PC-3 (cell line): ENCODE measurements around the gene NOL4L. TPM values are rescaled to one million over a fixed set of nuclear protein-coding genes. Genes with fewer than 3 reads are reported as not detected.

Experiments
- ATAC-seq: fragments of 200-7000 bp; cut with Tn5 transposase; 2 replicates; pipeline ENCODE4 v1.9.1; 2020; ENCODE audit warnings: mild to moderate bottlenecking, moderate library complexity
- Bru-seq: library from RNA; stranded (reverse); fragments of 400-500 nt; gene quantifications from one replicate; lab custom pipeline; 2021; lab: Mats Ljungman, UMichigan
- BruChase-seq, 2 experiments: library from RNA; stranded (reverse); fragments of 400-500 nt; gene quantifications; one replicate each; lab custom pipeline; 2021; lab: Mats Ljungman, UMichigan
- BruUV-seq: library from RNA; stranded (reverse); fragments of 400-500 nt; replicated peaks from 2 replicates; lab custom pipeline; 2021; lab: Mats Ljungman, UMichigan
- CTCF ChIA-PET: fragments of 300-600 bp; sonication (Branson Sonifier 250); formaldehyde crosslinking; loops from one replicate; lab custom pipeline; 2022; ENCODE audit warnings: antibody characterized with exemption; lab: Charles Lee
- POLR2A ChIA-PET: fragments of 300-600 bp; sonication (Branson Sonifier 250); formaldehyde crosslinking; loops from one replicate; lab custom pipeline; 2022; ENCODE audit warnings: antibody characterized with exemption; ENCODE audit not compliant: unreplicated experiment; lab: Charles Lee
- DNase-seq: peaks from one replicate; pipeline ENCODE4 v3.0.0-alpha.2; 2015
- H2AFZ ChIP-seq: fragments of 300-600 bp; sonication (generic); 2 replicates; pipeline ENCODE4 v1.6.0; 2016; ENCODE audit warnings: antibody characterized with exemption, low read length
- H3F3A ChIP-seq: fragments of 300-600 bp; sonication (generic); one replicate; pipeline ENCODE4 v1.6.0; 2017; ENCODE audit warnings: antibody characterized with exemption, low read length, control low read depth, mild to moderate bottlenecking; ENCODE audit not compliant: unreplicated experiment
- H3K27ac ChIP-seq: fragments of 300-600 bp; sonication (generic); 2 replicates; pipeline ENCODE4 v1.5.1; 2016; ENCODE audit warnings: mild to moderate bottlenecking, low read length
- H3K27me3 ChIP-seq: fragments of 300-600 bp; sonication (generic); 2 replicates; pipeline ENCODE4 v1.6.1; 2016; ENCODE audit warnings: low read length, mixed read lengths
- H3K36me3 ChIP-seq: fragments of 300-600 bp; sonication (generic); 2 replicates; pipeline ENCODE4 v1.6.1; 2016; ENCODE audit warnings: low read depth, mixed run types, low read length, mixed read lengths
- H3K4me1 ChIP-seq: fragments of 300-600 bp; sonication (generic); 2 replicates; pipeline ENCODE4 v1.5.1; 2016; ENCODE audit warnings: low read length; ENCODE audit not compliant: insufficient read depth
- H3K4me2 ChIP-seq: fragments of 300-600 bp; sonication (generic); 2 replicates; pipeline ENCODE4 v1.6.0; 2016; ENCODE audit warnings: low read length
- H3K4me3 ChIP-seq: fragments of 300-600 bp; sonication (generic); 2 replicates; pipeline ENCODE4 v1.5.1; 2016; ENCODE audit warnings: mild to moderate bottlenecking, low read length, mixed read lengths
- H3K79me2 ChIP-seq: fragments of 300-600 bp; sonication (generic); 2 replicates; pipeline ENCODE4 v1.6.1; 2017; ENCODE audit warnings: low read length, mixed read lengths
- H3K9ac ChIP-seq: fragments of 300-600 bp; sonication (generic); 2 replicates; pipeline ENCODE4 v1.6.0; 2016; ENCODE audit warnings: mild to moderate bottlenecking, low read length
- H3K9me2 ChIP-seq: fragments of 300-600 bp; sonication (generic); replicated peaks from 2 replicates; pipeline ENCODE4 v1.6.1; 2016; ENCODE audit warnings: mixed run types, low read length, mixed read lengths
- H3K9me3 ChIP-seq: fragments of 300-600 bp; sonication (generic); 2 replicates; pipeline ENCODE4 v1.6.1; 2016; ENCODE audit warnings: low read length, mixed read lengths
- H4K20me1 ChIP-seq: fragments of 300-600 bp; sonication (generic); 2 replicates; pipeline ENCODE4 v1.6.1; 2016; ENCODE audit warnings: low read length, mixed read lengths
- EZH2 ChIP-seq: fragments of 300-600 bp; sonication (generic); IDR thresholded peaks from one replicate; pipeline ENCODE4 v1.6.1; 2017; ENCODE audit warnings: antibody characterized with exemption, mild to moderate bottlenecking, low read length; ENCODE audit not compliant: unreplicated experiment
- EZH2phosphoT487 ChIP-seq: fragments of 300-600 bp; sonication (generic); IDR thresholded peaks from 2 replicates; pipeline ENCODE4 v1.6.1; 2018; ENCODE audit warnings: mild to moderate bottlenecking, antibody characterized with exemption, low read length, borderline replicate concordance
- intact Hi-C: fragments of 100-400 bp; cut with micrococcal nuclease; formaldehyde crosslinking; loops from 2 replicates; pipeline ENCODE4 v1.9.0; 2023
- long read RNA-seq: library from polyadenylated mRNA; unstranded; transcript quantifications from one replicate; pipeline ENCODE4 v2.0.0, GENCODE V29; 2021; ENCODE audit not compliant: unreplicated experiment
- total RNA-seq: library from RNA; depleted of rRNA; stranded (reverse); fragments of >200 nt; gene quantifications from 2 replicates; pipeline ENCODE4 v1.2.3, GENCODE V29; 2014; rRNA removed
- TF ChIP-seq, protein P1 (sequence below): fragments of 300-600 bp; sonication (generic); conservative IDR thresholded peaks from 2 replicates; pipeline ENCODE4 v1.5.1; 2017; ENCODE audit warnings: antibody characterized with exemption, low read depth, mild to moderate bottlenecking, low read length

NOL4L gene, protein sequence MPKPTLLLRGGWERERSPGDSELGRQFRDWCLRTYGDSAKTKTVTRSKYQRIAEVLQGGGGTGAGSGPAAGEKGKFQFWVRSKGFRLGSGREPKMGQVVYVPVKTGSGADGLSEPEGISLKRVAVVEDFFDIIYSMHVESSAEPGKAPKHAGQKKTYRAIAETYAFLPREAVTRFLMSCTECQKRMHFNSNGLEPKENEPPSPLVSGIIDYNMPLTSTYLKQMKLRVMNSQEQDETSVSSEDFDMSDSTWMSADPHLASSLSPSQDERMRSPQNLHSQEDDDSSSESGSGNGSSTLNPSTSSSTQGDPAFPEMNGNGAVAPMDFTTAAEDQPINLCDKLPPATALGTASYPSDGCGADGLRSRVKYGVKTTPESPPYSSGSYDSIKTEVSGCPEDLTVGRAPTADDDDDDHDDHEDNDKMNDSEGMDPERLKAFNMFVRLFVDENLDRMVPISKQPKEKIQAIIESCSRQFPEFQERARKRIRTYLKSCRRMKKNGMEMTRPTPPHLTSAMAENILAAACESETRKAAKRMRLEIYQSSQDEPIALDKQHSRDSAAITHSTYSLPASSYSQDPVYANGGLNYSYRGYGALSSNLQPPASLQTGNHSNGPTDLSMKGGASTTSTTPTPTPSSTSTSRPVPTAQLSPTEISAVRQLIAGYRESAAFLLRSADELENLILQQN
- total RNA-seq (5.4 and 7.3 TPM in 2 replicates), Bru-seq, nascent RNA (percentile 43 among the genes with signal in this experiment), BruChase-seq, experiment 1, labeled RNA remaining after a 6-hour chase (percentile 45 among the genes with signal in this experiment), BruChase-seq, experiment 2, labeled RNA remaining after a 2-hour chase (percentile 48 among the genes with signal in this experiment)
- long read RNA-seq, full-length matches to known transcripts: 2 of 36 reads
- long read RNA-seq, partial matches to known transcripts: 2 of 36 reads
- long read RNA-seq, other reads (novel, unspliced or antisense): 32 of 36 reads

DNA sequence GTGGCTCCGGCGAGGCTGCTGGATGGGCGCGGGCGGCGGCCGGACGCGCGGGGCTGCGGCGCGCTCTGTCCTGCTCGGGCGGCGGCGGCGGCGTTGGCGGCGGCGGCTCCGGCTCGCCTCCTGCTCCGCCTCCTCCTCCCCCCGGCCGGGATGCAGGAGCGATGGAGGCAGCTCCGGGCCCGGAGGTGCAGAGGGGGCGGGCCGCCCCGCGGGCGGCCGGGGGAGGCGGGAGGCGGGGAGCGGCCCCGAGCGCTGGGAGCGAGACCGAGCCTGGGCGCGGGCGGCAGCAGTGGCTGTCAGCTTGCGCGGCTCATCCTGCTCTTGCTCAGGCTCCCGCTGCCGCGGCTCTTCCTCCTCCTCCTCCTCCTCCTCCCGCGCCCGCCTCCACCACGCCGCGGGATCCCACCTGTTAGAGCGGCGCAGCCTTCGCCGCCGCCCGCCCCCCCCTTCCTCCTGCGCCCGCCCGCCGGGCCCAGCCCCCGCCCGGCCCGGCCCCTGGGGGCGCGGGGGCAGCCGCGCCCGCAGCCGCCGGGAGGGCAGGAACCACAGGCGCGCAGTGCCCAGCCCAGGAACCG, at the start of gene NOL4L:
NOL4L (minus strand) TSS at position 323 of the 575 bp plus-strand sequence. CDS start 443 bp downstream, outside the sequence.
- intact Hi-C loops: no loop called here
- H3K4me1 ChIP-seq: peaks cover 11% of the 10 kb centered on the region
- DNase-seq: peak; percentile 6
- peak within 1 kb of the TSS; percentile 94 for H3K4me2 ChIP-seq
- peak within 1 kb of the TSS; percentile 73 for H3K4me3 ChIP-seq
- no peaks in the 10 kb centered on the region for H4K20me1 ChIP-seq
- TF ChIP-seq, protein P1, sequence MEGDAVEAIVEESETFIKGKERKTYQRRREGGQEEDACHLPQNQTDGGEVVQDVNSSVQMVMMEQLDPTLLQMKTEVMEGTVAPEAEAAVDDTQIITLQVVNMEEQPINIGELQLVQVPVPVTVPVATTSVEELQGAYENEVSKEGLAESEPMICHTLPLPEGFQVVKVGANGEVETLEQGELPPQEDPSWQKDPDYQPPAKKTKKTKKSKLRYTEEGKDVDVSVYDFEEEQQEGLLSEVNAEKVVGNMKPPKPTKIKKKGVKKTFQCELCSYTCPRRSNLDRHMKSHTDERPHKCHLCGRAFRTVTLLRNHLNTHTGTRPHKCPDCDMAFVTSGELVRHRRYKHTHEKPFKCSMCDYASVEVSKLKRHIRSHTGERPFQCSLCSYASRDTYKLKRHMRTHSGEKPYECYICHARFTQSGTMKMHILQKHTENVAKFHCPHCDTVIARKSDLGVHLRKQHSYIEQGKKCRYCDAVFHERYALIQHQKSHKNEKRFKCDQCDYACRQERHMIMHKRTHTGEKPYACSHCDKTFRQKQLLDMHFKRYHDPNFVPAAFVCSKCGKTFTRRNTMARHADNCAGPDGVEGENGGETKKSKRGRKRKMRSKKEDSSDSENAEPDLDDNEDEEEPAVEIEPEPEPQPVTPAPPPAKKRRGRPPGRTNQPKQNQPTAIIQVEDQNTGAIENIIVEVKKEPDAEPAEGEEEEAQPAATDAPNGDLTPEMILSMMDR: no peak
- TF ChIP-seq EZH2phosphoT487 (no peak), EZH2 (no peak)
- peaks cover 5% of the 10 kb centered on the region for H3K27me3 ChIP-seq
- no peak within 1 kb of the TSS for H3K27ac ChIP-seq
- no peaks in the 10 kb centered on the region for H3F3A ChIP-seq
- POLR2A ChIA-PET: no interaction called here
- no peaks in the 10 kb centered on the region for H3K36me3 ChIP-seq
- no peak within 1 kb of the TSS for H3K9ac ChIP-seq
- no peaks in the 10 kb centered on the region for H3K9me2 ChIP-seq
- H3K9me3 ChIP-seq: no peaks in the 10 kb centered on the region
- CTCF ChIA-PET: no interaction called here
- ATAC-seq: peak; percentile 26
- no peaks in the 10 kb centered on the region for H3K79me2 ChIP-seq
- peak within 1 kb of the TSS; percentile 92 for H2AFZ ChIP-seq
- BruUV-seq: no TSS peak

DNA sequence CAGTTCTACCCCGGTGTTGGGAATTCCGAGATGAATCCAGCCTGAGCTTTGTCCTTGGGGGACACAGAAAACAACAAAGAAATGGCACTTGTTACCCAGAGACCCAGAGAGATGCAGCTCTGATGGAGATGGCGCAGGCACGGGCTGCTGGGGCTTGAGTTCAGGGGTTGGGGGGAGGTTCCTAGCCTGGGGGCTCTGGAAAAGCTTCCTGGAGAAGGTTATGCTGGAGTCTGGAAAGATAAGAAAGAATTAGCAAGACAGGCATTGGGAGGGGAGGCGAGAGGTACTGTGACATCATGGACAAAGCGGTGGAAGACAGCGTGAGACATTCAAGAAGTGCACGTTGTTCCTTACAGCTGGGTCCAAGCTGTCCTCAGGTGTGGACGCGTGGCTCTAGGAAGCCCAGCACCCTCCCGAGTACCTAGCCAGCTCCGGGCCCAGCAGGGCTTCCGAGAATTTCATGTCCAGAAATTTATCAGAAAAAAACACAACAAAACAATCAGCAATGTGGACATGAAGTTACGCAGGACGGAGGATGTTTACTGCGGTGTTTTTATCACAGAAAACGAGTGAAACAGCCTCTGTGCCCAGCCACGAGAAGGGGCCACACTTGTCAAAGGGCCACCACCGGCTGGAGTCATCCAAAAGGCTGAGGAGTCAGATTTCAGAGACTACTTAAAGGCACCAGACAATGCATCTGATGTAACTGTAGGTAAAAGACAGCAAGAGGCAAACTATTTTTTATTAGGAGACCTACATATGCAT, 49.1 kb upstream of the NOL4L start:
- Histone ChIP-seq H3K36me3 (no peaks in the 10 kb centered on the region), H3K9me3 (no peaks in the 10 kb centered on the region), H3K4me2 (no peak overlapping the region), H3K27me3 (peaks cover 9% of the 10 kb centered on the region; the same call in 1 of the 2 replicates), H3F3A (no peaks in the 10 kb centered on the region), H3K9me2 (no peaks in the 10 kb centered on the region), H3K4me3 (no peak overlapping the region), H3K79me2 (no peaks in the 10 kb centered on the region), H3K27ac (no peak overlapping the region), H2AFZ (no peak overlapping the region), H3K9ac (no peak overlapping the region), H3K4me1 (no peaks in the 10 kb centered on the region), H4K20me1 (no peaks in the 10 kb centered on the region)
- ChIA-PET POLR2A (no interaction called here), CTCF (no interaction called here)
- ATAC-seq (peak; percentile 47; the same call in 1 of the 2 replicates), DNase-seq (no peak)
- TF ChIP-seq EZH2phosphoT487 (no peak), EZH2 (no peak)
- TF ChIP-seq, protein P1: no peak
- intact Hi-C loops: no loop called here
- no TSS peak for BruUV-seq
